DND-41 (cell line): ENCODE results near the gene DDX31.

Source experiments
- EZH2 ChIP-seq: IDR thresholded peaks from 3 replicates; pipeline ENCODE4 v1.6.1; 2012; ENCODE audit warnings: borderline replicate concordance, low read depth, mild to moderate bottlenecking, moderate library complexity, low read length, inconsistent platforms; ENCODE audit not compliant: severe bottlenecking
- TF ChIP-seq, protein P1 (sequence below): IDR thresholded peaks from 2 replicates; pipeline ENCODE4 v1.5.1; 2012; ENCODE audit warnings: borderline replicate concordance, low read length, moderate library complexity, mild to moderate bottlenecking; ENCODE audit not compliant: poor library complexity, severe bottlenecking; ENCODE audit errors: extremely low read depth

DNA sequence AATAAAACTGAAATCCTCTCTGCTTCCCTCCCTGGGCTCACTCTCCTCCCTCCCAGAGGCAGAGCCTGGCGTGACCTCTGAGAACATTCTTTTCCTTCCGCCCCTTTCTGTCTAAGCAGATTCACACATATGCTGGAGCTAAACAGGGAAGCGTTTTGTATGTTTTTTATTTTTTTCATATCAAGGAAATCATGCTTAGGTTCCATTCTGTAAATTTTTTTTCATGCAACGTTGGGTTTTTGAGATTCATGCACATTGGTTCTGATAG is 107.5 kb downstream of the DDX31 start:
- TF ChIP-seq EZH2: no peak
- TF ChIP-seq, protein P1, sequence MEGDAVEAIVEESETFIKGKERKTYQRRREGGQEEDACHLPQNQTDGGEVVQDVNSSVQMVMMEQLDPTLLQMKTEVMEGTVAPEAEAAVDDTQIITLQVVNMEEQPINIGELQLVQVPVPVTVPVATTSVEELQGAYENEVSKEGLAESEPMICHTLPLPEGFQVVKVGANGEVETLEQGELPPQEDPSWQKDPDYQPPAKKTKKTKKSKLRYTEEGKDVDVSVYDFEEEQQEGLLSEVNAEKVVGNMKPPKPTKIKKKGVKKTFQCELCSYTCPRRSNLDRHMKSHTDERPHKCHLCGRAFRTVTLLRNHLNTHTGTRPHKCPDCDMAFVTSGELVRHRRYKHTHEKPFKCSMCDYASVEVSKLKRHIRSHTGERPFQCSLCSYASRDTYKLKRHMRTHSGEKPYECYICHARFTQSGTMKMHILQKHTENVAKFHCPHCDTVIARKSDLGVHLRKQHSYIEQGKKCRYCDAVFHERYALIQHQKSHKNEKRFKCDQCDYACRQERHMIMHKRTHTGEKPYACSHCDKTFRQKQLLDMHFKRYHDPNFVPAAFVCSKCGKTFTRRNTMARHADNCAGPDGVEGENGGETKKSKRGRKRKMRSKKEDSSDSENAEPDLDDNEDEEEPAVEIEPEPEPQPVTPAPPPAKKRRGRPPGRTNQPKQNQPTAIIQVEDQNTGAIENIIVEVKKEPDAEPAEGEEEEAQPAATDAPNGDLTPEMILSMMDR: no peak
